ENCODE results near the gene ACBD6. TPM values are rescaled to one million over a fixed set of nuclear protein-coding genes. Genes with fewer than 3 reads are reported as not detected.

The ACBD6 gene
- total and polyA plus RNA-seq, 11 donors, result 18.6 to 35.8 (median 21.8) TPM

GRCh38 chr1:180279651-180280050 lies 222.7 kb downstream of the ACBD6 start:
- peak overlapping the region in 1 of 12 donors; percentile 84 for H3K27ac ChIP-seq
- H3K9me3 ChIP-seq, result no peaks in the 10 kb centered on the region
- peaks cover 0 to 32% (median 0%) of the 10 kb centered on the region in 12 donors for H3K4me1 ChIP-seq
- TF ChIP-seq CTCF (IDR thresholded peaks at IDR 0.05) (no peak), POLR2A (IDR thresholded peaks at IDR 0.05) (no peak)
- no peak overlapping the region for H3K4me3 ChIP-seq
- peaks cover 0 to 27% (median 12%) of the 10 kb centered on the region in 9 donors for H3K36me3 ChIP-seq
- WGBS, 4 donors, result 97 to 100% (median 98%) methylated on average over 1 of the region's 1 CpG
- intact Hi-C loops (cut with DNase I), result no loop called here
- no peaks in the 10 kb centered on the region for H3K27me3 ChIP-seq
- ATAC-seq (no peak), DNase-seq (no peak)

GRCh38 chr1:180278596-180279395 lies 223.6 kb downstream of the ACBD6 start:
- Histone ChIP-seq H3K4me3 (no peak overlapping the region), H3K27me3 (no peaks in the 10 kb centered on the region), H3K9me3 (no peaks in the 10 kb centered on the region), H3K27ac (peak overlapping the region in 2 of 12 donors; percentile 10 to 84), H3K4me1 (peaks cover 0 to 32% (median 0%) of the 10 kb centered on the region in 12 donors), H3K36me3 (peaks cover 0 to 28% (median 11%) of the 10 kb centered on the region in 9 donors)
- TF ChIP-seq POLR2A (IDR thresholded peaks at IDR 0.05) (no peak), CTCF (IDR thresholded peaks at IDR 0.05) (no peak)
- 86 to 92% (median 90%) methylated on average over 9 of the region's 9 CpGs for WGBS, 4 donors
- DNase-seq (no peak), ATAC-seq (peak in 3 of 4 donors; percentile 53 to 80 (median 77))
- intact Hi-C loops (cut with DNase I), result no loop called here

- Histone ChIP-seq H3K4me1 (peaks cover 0 to 32% (median 0%) of the 10 kb centered on the region in 12 donors), H3K9me3 (no peaks in the 10 kb centered on the region), H3K36me3 (peaks cover 0 to 30% (median 12%) of the 10 kb centered on the region in 9 donors), H3K27me3 (no peaks in the 10 kb centered on the region), H3K4me3 (no peak overlapping the region), H3K27ac (peak overlapping the region in 1 of 12 donors; percentile 76)
- WGBS, 4 donors, result 93 to 100% (median 97%) methylated on average over 2 of the region's 2 CpGs
- ATAC-seq (no peak), DNase-seq (no peak)
- intact Hi-C loops (cut with DNase I), result no loop called here
- TF ChIP-seq POLR2A (IDR thresholded peaks at IDR 0.05), result no peak
- no peak for TF ChIP-seq CTCF (IDR thresholded peaks at IDR 0.05)
Measured at GRCh38 chr1:180278194-180278515, 224.2 kb downstream of the ACBD6 start.

DNA sequence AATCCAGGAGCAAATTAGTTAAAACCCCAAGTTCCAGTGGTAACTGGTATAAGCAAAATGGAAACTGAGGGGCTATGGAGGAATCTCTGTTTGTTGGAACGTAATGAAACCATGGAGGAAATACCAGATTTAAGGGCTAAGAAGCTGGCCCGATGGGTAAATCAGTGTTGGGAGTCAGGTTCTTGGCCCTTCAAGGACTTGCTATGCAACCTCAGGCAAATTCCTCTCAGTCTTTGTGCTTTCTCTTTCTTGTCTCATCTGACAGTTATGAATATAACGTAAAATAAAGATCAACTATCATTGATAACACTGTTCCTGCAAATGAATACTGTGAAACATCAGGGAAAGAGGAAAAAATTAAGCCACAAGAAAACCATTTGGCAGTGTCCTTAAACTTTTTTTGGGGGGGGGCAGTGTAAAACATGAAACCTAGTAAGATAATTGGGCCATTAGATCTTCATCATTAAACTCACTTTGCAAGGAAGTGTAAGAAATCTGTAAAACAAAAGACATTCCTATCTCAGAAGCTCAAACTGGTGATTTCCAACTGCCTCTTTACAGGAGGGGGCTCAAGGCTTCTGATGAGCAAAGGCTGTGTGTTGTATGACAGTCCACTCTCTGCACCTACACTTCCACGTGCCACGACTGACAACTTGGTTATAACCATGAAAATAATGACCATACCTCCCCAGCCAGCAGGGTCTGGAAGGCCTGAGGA lies 224.7 kb downstream of the ACBD6 start:
- 92 to 97% (median 96%) methylated on average over 5 of the region's 5 CpGs for WGBS, 4 donors
- TF ChIP-seq POLR2A (IDR thresholded peaks at IDR 0.05) (no peak), CTCF (IDR thresholded peaks at IDR 0.05) (no peak)
- H3K4me3 ChIP-seq, result no peak overlapping the region
- H3K9me3 ChIP-seq, result no peaks in the 10 kb centered on the region
- H3K27ac ChIP-seq, result peak overlapping the region in 1 of 12 donors; percentile 76
- no peaks in the 10 kb centered on the region for H3K27me3 ChIP-seq
- peaks cover 0 to 32% (median 0%) of the 10 kb centered on the region in 12 donors for H3K4me1 ChIP-seq
- no peak for DNase-seq
- H3K36me3 ChIP-seq, result peaks cover 0 to 30% (median 10%) of the 10 kb centered on the region in 9 donors
- no peak for ATAC-seq
- intact Hi-C loops (cut with DNase I), result no loop called here
